Neutrophil (primary cell): Measurements from ENCODE around the gene CASKIN1.

Experiments used
- H3K27ac ChIP-seq: fragments of 200-600 bp; sonication (generic); 2 replicates; pipeline ENCODE4 v1.5.1; 2016; ENCODE audit warnings: mild to moderate bottlenecking, moderate library complexity
- H3K27me3 ChIP-seq: fragments of 200-600 bp; sonication (generic); 2 replicates; pipeline ENCODE4 v1.6.0; 2016; ENCODE audit warnings: mild to moderate bottlenecking
- H3K36me3 ChIP-seq: fragments of 200-600 bp; sonication (generic); 2 replicates; pipeline ENCODE4 v1.5.1; 2017
- H3K4me1 ChIP-seq, 2 experiments: fragments of 200-600 bp in 1 of 2; sonication (generic) in 1 of 2; 1 replicate in 1 of 2; 2 replicates in 1 of 2; pipeline versions ENCODE4 v1.5.1 to v1.6.1; 2013 to 2016; ENCODE audit warnings: low read depth in 1 of 2, low read length in 1 of 2, mild to moderate bottlenecking in 1 of 2, moderate library complexity in 1 of 2; ENCODE audit not compliant: control insufficient read depth in 1 of 2, insufficient read depth in 1 of 2
- H3K4me3 ChIP-seq, 2 experiments: fragments of 200-600 bp in 1 of 2; sonication (generic) in 1 of 2; 1 replicate in 1 of 2; 2 replicates in 1 of 2; pipeline ENCODE4 v1.5.1; 2013 to 2016; ENCODE audit warnings: low read depth in 1 of 2, low read length in 1 of 2, mild to moderate bottlenecking in 1 of 2, moderate library complexity in 1 of 2
- H3K9me3 ChIP-seq: fragments of 200-600 bp; sonication (generic); 2 replicates; pipeline ENCODE4 v1.5.1; 2016
- CTCF ChIP-seq: fragments of 200-600 bp; sonication (generic); IDR thresholded peaks from 2 replicates; pipeline ENCODE4 v1.5.1; 2016; ENCODE audit warnings: antibody characterized with exemption

CASKIN1 gene

GRCh38 chr16:2189252-2189893 is 7.0 kb downstream of the CASKIN1 start:
- TF ChIP-seq CTCF: no peak
- H3K9me3 ChIP-seq: no peaks in the 10 kb centered on the region
- H3K27ac ChIP-seq: no peak overlapping the region
- H3K4me1 ChIP-seq: no peaks in the 10 kb centered on the region
- H3K4me3 ChIP-seq: no peak overlapping the region
- no peaks in the 10 kb centered on the region for H3K36me3 ChIP-seq
- H3K27me3 ChIP-seq: peaks cover 17% of the 10 kb centered on the region

- H3K27ac ChIP-seq: no peak overlapping the region
- no peak overlapping the region for H3K4me3 ChIP-seq
- H3K4me1 ChIP-seq: no peaks in the 10 kb centered on the region
- H3K9me3 ChIP-seq: no peaks in the 10 kb centered on the region
- H3K27me3 ChIP-seq: peaks cover 7% of the 10 kb centered on the region
- TF ChIP-seq CTCF: no peak
- no peaks in the 10 kb centered on the region for H3K36me3 ChIP-seq
These were observed 8.0 kb downstream of the CASKIN1 start for GRCh38 chr16:2188395-2188794.

GRCh38 chr16:2187212-2187611 is 9.2 kb downstream of the CASKIN1 start:
- H3K27me3 ChIP-seq: no peaks in the 10 kb centered on the region
- no peaks in the 10 kb centered on the region for H3K36me3 ChIP-seq

GRCh38 chr16:2186505-2186904 is 9.9 kb downstream of the CASKIN1 start:
- no peaks in the 10 kb centered on the region for H3K4me1 ChIP-seq
- H3K27me3 ChIP-seq: no peaks in the 10 kb centered on the region
- no peak overlapping the region for H3K27ac ChIP-seq
- no peaks in the 10 kb centered on the region for H3K36me3 ChIP-seq
- no peak for TF ChIP-seq CTCF
- no peak overlapping the region for H3K4me3 ChIP-seq
- no peaks in the 10 kb centered on the region for H3K9me3 ChIP-seq

More at GRCh38 chr16:2187212-2187611, 9.2 kb downstream of the CASKIN1 start:
- no peak for TF ChIP-seq CTCF
- no peak overlapping the region for H3K4me3 ChIP-seq
- H3K4me1 ChIP-seq: no peaks in the 10 kb centered on the region
- H3K9me3 ChIP-seq: no peaks in the 10 kb centered on the region
- H3K27ac ChIP-seq: no peak overlapping the region

- Histone ChIP-seq H3K9me3 (no peaks in the 10 kb centered on the region), H3K4me1 (no peaks in the 10 kb centered on the region), H3K27me3 (no peaks in the 10 kb centered on the region), H3K36me3 (no peaks in the 10 kb centered on the region), H3K27ac (no peak overlapping the region), H3K4me3 (no peak overlapping the region)
- TF ChIP-seq CTCF: no peak
These were observed 10.3 kb downstream of the CASKIN1 start for GRCh38 chr16:2186064-2186463.
